ENCODE data around the gene CASKIN1. TPM values are rescaled to one million over a fixed set of nuclear protein-coding genes. Genes with fewer than 3 reads are reported as not detected.
"Not testable (repeated sequence)": the region's sequence is repeated elsewhere in the genome, so short reads cannot be mapped to it uniquely, and the experiment has no call there.

The CASKIN1 gene, protein sequence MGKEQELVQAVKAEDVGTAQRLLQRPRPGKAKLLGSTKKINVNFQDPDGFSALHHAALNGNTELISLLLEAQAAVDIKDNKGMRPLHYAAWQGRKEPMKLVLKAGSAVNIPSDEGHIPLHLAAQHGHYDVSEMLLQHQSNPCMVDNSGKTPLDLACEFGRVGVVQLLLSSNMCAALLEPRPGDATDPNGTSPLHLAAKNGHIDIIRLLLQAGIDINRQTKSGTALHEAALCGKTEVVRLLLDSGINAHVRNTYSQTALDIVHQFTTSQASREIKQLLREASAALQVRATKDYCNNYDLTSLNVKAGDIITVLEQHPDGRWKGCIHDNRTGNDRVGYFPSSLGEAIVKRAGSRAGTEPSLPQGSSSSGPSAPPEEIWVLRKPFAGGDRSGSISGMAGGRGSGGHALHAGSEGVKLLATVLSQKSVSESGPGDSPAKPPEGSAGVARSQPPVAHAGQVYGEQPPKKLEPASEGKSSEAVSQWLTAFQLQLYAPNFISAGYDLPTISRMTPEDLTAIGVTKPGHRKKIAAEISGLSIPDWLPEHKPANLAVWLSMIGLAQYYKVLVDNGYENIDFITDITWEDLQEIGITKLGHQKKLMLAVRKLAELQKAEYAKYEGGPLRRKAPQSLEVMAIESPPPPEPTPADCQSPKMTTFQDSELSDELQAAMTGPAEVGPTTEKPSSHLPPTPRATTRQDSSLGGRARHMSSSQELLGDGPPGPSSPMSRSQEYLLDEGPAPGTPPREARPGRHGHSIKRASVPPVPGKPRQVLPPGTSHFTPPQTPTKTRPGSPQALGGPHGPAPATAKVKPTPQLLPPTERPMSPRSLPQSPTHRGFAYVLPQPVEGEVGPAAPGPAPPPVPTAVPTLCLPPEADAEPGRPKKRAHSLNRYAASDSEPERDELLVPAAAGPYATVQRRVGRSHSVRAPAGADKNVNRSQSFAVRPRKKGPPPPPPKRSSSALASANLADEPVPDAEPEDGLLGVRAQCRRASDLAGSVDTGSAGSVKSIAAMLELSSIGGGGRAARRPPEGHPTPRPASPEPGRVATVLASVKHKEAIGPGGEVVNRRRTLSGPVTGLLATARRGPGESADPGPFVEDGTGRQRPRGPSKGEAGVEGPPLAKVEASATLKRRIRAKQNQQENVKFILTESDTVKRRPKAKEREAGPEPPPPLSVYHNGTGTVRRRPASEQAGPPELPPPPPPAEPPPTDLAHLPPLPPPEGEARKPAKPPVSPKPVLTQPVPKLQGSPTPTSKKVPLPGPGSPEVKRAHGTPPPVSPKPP (N-terminal part only)
- 0.48 and 1.0 TPM in 2 replicates for total RNA-seq

DNA sequence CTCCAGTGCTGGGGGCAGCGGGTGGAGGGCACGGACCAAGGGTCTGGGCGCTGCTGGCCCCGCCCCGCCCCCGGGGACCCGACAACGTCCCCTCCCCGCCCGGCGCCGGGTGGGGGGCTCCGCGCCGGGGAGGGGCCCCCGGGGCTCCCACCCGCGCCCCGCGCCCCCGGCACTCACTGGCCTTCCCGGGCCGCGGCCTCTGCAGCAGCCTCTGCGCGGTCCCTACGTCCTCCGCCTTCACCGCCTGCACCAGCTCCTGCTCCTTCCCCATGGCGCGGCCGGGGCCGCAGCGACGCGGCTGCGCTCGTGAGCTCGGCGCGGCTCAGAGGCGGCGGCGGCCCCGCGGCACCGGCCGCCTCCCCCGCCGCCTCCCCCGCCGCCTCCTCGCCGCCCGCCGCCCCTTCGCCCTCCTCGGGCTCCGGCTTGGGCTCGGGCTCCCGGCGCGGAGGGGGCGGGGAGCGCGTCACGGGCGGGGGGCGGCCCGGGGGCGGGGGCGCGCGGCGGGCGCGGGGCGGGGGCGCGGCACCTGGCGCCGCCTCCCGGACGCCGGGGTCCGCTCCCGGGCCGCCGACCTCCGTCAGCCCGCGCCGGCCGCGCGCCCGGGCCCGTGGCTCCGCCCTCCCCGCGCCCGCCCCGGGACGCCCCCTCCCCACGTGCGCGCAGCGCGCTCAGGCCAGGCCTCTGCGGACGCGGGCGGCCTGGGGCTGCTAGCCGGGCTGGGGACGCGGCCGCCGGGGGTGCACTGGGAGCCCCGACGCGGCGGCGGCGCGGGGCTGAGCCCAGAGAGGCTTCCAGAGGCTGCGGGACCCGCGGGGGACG, at the start of gene CASKIN1:
Gene CASKIN1 (minus strand): TSS at position 444 of the 819 bp plus-strand sequence. CDS start 173 bp downstream, at position 271.
- intact Hi-C loops (cut with micrococcal nuclease), result no loop called here

DNA sequence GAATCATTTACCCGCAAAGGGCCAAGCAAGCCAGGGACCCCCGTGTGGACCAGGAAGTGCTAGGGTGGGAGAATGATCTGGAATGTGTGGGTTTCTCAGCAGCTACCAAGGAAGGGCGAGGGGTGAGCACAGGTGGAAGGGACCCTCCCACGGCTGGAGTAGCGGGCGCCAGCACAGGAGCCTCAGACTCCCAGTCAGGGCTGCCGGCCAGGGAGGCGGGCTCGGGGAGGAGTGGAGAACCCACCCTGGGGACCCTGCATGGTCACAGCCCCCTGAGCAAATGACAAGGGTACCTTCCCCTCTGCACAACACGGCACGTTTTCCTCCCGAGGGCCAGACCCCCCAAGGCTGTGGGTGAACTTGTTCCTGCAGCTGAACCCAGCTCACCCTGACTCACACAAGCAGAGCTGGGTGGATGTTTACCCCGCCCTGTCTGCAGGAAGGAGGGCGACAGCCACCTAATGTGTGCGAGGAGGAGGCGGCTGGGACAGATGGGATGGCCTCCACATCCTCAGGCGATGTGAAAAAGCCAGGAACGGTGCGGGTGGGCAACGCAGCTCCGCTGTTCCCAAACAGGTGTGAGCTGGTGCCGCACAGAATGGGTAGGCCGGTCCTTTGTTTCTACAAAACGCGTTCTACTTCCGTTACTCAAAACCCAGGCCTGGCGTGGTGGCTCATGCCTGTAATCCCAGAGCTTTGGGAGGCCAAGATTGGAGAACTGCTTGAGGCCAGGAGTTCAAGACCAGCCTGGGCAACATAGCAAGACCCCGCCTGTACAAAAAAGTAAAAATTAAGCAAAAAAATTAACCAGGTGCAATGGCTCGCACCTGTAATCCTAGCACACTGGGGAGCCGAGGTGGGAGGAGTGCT, 48.8 kb upstream of the CASKIN1 start:
- H3K27ac Mint-ChIP-seq, result no peak overlapping the region
- no peaks in the 10 kb centered on the region for H3K9me3 Mint-ChIP-seq
- H3K4me1 Mint-ChIP-seq (ENCODE audit: low read depth), result peaks cover 1% of the 10 kb centered on the region
- intact Hi-C loops (cut with micrococcal nuclease), result no loop called here
- peaks cover 11% of the 10 kb centered on the region for H3K36me3 Mint-ChIP-seq (ENCODE audit: low read depth)
- H3K27me3 Mint-ChIP-seq (ENCODE audit: low read depth), result no peaks in the 10 kb centered on the region
- no peak for DNase-seq (ENCODE audit: low spot score)
- no peak overlapping the region for H3K4me3 Mint-ChIP-seq (ENCODE audit: low read depth)

More for the DNA sequence above, at the start of gene CASKIN1:
- H3K27me3 Mint-ChIP-seq (ENCODE audit: low read depth), result peaks cover 41% of the 10 kb centered on the region
- no peaks in the 10 kb centered on the region for H3K9me3 Mint-ChIP-seq
- peak within 1 kb of the TSS; percentile 47 for H3K4me3 Mint-ChIP-seq (ENCODE audit: low read depth)
- H3K27ac Mint-ChIP-seq, result no peak within 1 kb of the TSS
- no peaks in the 10 kb centered on the region for H3K4me1 Mint-ChIP-seq (ENCODE audit: low read depth)
- no peak for DNase-seq (ENCODE audit: low spot score)
- no peaks in the 10 kb centered on the region for H3K36me3 Mint-ChIP-seq (ENCODE audit: low read depth)

DNA sequence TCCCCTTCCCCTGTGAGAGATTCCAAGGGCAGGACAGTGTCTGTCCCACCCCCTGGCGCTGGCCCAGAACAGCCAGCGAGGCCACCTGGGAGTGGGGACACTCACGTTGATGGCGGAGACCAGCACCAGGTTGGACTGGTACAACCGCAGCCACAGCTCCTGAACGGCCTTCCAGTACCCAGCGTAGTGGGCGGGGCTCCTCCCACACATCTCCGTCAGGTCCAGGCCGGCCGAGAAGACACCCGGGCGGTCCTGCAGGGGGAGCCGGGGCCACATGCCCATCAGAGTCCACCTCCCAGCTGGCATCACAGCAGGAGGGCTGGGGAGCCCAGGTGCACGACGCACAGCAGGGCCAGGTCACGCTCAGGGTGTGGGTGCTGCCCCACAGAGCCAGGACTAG, 47.9 kb upstream of the CASKIN1 start:
- Mint-ChIP-seq H3K27me3 (ENCODE audit: low read depth) (no peaks in the 10 kb centered on the region), H3K9me3 (no peaks in the 10 kb centered on the region), H3K4me3 (ENCODE audit: low read depth) (no peak overlapping the region), H3K27ac (no peak overlapping the region), H3K36me3 (ENCODE audit: low read depth) (peaks cover 15% of the 10 kb centered on the region), H3K4me1 (ENCODE audit: low read depth) (no peaks in the 10 kb centered on the region)
- intact Hi-C loops (cut with micrococcal nuclease), result no loop called here
- no peak for DNase-seq (ENCODE audit: low spot score)

DNA sequence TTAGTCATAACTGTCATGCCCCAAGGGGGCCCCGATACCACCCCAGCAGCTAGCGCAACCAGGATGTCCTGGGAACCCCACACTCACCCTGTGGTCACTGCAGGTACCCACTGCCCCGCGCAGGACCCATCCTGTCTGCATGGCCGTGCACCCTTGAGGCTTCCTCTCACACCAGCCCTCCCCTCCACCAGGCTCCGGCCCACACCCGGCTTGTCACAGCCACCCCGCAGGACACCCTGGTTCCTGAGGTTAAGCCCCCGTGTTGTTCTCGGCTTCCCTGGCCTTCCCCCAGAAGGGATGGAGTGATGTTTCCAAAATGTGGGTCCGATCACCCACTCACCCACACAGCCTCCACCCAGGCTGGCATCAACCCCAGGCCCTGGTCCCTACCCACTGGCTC, 47.4 kb upstream of the CASKIN1 start:
- peaks cover 15% of the 10 kb centered on the region for H3K36me3 Mint-ChIP-seq (ENCODE audit: low read depth)
- intact Hi-C loops (cut with micrococcal nuclease), result no loop called here
- DNase-seq (ENCODE audit: low spot score), result no peak
- H3K9me3 Mint-ChIP-seq, result no peaks in the 10 kb centered on the region
- H3K4me3 Mint-ChIP-seq (ENCODE audit: low read depth), result no peak overlapping the region
- H3K27ac Mint-ChIP-seq, result no peak overlapping the region
- no peaks in the 10 kb centered on the region for H3K4me1 Mint-ChIP-seq (ENCODE audit: low read depth)
- H3K27me3 Mint-ChIP-seq (ENCODE audit: low read depth), result no peaks in the 10 kb centered on the region

DNA sequence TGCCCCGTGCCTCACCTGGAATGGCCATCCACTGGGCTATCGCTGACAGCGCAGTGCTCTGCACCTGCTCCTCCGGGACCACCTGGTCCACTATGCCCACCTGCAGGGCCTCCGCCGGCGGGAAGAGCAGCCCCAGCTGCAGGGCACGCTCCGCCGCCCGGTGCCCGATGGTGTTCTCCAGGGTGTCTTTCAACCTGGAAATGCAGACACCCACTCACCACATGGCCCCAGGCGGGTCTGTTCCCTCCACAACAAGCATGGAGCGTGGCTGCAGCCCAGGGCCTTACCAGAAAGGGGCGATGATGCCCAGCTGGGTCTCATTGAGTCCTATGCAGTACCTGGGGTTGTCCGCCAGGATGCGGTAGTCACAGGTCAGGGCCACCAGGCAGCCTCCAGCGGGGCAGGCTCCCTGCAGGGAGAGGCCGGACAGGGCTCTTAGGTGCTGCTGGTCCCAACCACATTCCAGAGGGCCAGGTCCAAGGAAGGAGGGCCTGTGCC, 46.7 kb upstream of the CASKIN1 start:
- no peak for DNase-seq (ENCODE audit: low spot score)
- intact Hi-C loops (cut with micrococcal nuclease), result no loop called here
- Mint-ChIP-seq H3K4me3 (ENCODE audit: low read depth) (no peak overlapping the region), H3K27ac (no peak overlapping the region), H3K36me3 (ENCODE audit: low read depth) (peaks cover 15% of the 10 kb centered on the region), H3K4me1 (ENCODE audit: low read depth) (no peaks in the 10 kb centered on the region), H3K27me3 (ENCODE audit: low read depth) (no peaks in the 10 kb centered on the region), H3K9me3 (no peaks in the 10 kb centered on the region)

DNA sequence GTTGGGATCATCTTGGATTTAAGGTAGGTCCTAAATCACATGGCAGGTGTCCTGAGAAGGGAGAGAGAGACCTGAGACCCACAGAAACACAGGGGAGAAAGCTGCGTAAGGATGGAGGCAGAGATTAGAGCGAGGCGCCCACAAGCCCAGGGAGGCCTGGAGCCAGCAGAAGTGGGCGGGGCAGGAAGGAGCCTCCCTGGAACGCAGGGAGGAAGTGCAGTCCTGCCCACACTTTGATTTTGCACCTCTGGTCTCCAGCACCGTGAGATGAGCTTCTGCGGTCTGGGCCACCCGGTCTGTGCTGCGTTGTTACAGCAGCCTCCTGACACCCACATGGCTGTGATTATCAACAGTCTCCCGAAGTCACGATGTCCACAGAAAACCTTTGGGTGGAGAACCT, 46.2 kb upstream of the CASKIN1 start:
- no peak for DNase-seq (ENCODE audit: low spot score)
- H3K36me3 Mint-ChIP-seq (ENCODE audit: low read depth), result peaks cover 15% of the 10 kb centered on the region
- H3K27me3 Mint-ChIP-seq (ENCODE audit: low read depth), result no peaks in the 10 kb centered on the region
- no peaks in the 10 kb centered on the region for H3K9me3 Mint-ChIP-seq
- H3K27ac Mint-ChIP-seq, result no peak overlapping the region
- H3K4me3 Mint-ChIP-seq (ENCODE audit: low read depth), result no peak overlapping the region
- H3K4me1 Mint-ChIP-seq (ENCODE audit: low read depth), result no peaks in the 10 kb centered on the region
- intact Hi-C loops (cut with micrococcal nuclease), result no loop called here

DNA sequence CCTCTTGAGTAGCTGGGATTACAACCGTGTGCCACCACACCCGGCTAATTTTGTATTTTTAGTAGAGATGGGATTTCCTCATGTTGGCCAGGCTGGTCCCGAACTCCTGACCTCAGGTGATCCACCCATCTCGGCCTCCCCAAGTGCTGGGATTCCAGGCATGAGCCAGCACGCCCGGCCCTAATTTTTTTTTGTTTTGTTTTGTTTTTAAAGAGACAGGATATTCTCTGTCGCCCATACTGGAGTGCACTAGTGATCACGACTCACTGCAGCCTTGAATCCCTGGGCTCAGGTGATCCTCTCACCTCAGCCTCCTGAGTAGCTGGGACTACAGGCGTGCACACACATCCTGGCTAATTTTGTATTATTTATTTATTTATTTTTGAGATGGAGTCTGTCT, 43.9 kb upstream of the CASKIN1 start:
- peaks cover 10% of the 10 kb centered on the region for H3K36me3 Mint-ChIP-seq (ENCODE audit: low read depth)
- H3K27ac Mint-ChIP-seq; H3K4me1 Mint-ChIP-seq (ENCODE audit: low read depth); H3K4me3 Mint-ChIP-seq (ENCODE audit: low read depth); DNase-seq (ENCODE audit: low spot score); H3K27me3 Mint-ChIP-seq (ENCODE audit: low read depth); H3K9me3 Mint-ChIP-seq; intact Hi-C loops (cut with micrococcal nuclease): not testable (repeated sequence)

DNA sequence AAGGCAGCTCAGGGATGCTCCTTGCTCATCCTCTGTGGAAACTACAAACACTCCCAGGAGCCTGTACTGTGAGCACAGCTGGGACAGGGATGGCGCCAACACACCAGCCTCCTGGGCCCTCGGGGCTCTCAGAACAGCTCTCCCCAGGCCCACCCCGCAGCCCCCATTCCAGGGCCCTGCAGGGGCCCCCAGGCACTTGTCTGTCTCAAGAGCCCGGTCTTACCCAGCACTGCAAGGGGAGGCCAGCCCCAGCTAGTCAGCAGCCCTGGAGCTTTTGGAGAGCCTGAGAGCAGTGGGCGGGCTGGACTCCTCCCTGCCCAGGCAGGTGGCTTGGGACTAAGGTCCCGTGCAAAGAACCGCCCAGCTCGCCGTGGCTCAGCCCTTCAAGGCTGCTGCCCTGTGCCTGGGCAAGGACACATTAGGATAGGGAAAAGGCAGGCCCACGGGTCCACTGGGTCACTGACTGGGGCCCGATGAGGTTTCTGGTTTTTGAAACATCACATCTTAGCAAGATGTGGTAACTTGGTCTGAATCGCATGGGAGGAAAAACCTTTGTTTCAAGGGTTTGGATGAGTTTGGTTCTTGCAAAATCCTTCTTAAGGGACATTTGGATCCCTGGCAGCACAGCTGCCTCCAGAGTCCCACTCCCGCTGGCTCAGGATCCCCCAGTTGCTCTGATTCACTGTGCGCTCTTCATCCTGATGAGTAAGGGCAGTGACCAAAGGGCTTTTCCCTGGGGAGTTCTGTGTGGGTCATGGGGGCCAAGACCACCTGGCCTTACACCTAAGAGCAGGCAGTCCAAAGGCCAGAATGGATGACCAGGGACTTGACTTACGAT, 42.7 kb upstream of the CASKIN1 start:
- Mint-ChIP-seq H3K4me1 (ENCODE audit: low read depth) (no peaks in the 10 kb centered on the region), H3K27me3 (ENCODE audit: low read depth) (no peaks in the 10 kb centered on the region), H3K27ac (no peak overlapping the region), H3K36me3 (ENCODE audit: low read depth) (peaks cover 15% of the 10 kb centered on the region), H3K4me3 (ENCODE audit: low read depth) (no peak overlapping the region), H3K9me3 (no peaks in the 10 kb centered on the region)
- DNase-seq (ENCODE audit: low spot score), result no peak
- intact Hi-C loops (cut with micrococcal nuclease), result no loop called here

DNA sequence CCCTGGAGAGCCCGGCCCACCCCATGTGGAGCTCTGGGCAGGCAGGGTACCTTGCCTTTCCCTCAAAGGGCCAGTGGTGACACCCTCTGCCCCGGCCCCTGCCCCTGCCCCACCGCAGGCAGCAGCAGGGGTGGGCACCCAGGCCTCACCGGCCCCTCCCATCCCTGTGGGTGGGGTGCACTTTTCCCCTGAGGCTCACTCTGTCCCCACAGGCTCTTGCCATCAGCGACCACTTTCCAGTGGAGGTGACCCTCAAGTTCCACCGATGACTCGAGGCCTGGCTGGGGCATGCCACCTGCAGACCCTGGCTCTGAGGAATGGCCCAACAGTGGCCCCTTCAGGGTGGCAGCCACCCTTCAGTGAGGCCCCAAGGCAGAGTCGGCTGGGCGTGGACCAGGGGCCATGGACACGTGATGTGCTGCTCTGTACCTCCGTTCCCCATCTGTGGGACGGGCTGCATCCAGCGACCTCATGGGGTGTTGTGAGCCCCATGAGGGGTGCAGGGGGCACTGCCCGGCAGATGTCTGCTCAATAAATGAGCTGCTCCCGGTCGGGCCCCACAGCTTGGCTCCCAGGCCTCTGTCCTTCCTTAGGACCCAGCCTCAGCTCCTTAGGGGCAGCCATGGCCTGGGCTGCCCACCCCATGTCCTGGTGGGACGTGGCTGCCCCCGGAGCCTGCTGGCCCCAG, 41.9 kb upstream of the CASKIN1 start:
- Mint-ChIP-seq H3K4me3 (ENCODE audit: low read depth) (no peak overlapping the region), H3K4me1 (ENCODE audit: low read depth) (no peaks in the 10 kb centered on the region), H3K27ac (no peak overlapping the region), H3K9me3 (no peaks in the 10 kb centered on the region), H3K27me3 (ENCODE audit: low read depth) (no peaks in the 10 kb centered on the region), H3K36me3 (ENCODE audit: low read depth) (peaks cover 15% of the 10 kb centered on the region)
- intact Hi-C loops (cut with micrococcal nuclease), result no loop called here
- no peak for DNase-seq (ENCODE audit: low spot score)

DNA sequence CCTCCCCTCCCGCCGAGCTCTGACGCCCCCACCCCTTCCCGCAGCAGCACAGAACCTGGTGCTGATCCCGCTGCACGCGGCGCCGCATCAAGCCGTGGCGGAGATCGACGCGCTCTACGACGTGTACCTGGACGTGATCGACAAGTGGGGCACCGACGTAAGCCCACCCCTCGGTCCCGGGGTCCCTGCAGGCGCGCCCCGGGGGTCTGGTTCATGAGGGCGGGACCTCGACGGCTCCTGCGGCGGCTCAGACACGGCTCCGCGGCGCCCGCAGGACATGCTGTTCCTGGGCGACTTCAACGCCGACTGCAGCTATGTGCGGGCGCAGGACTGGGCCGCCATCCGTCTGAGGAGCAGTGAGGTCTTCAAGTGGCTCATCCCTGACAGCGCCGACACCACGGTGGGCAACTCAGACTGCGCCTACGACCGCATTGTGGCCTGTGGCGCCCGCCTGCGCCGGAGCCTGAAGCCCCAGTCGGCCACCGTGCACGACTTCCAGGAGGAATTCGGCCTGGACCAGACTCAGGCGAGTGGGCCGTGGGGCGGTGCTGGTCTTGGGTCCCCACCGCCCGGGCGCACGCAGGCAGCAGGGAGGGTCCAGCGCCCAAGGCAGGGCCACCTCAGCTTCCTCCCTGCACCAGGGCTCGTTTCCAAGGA, 41.2 kb upstream of the CASKIN1 start:
- intact Hi-C loops (cut with micrococcal nuclease), result no loop called here
- no peak for DNase-seq (ENCODE audit: low spot score)
- no peak overlapping the region for H3K27ac Mint-ChIP-seq
- peaks cover 15% of the 10 kb centered on the region for H3K36me3 Mint-ChIP-seq (ENCODE audit: low read depth)
- no peaks in the 10 kb centered on the region for H3K9me3 Mint-ChIP-seq
- no peak overlapping the region for H3K4me3 Mint-ChIP-seq (ENCODE audit: low read depth)
- no peaks in the 10 kb centered on the region for H3K4me1 Mint-ChIP-seq (ENCODE audit: low read depth)
- no peaks in the 10 kb centered on the region for H3K27me3 Mint-ChIP-seq (ENCODE audit: low read depth)

All from activated T-helper 2 cell treated with anti-CD3 and anti-CD28 coated beads, Interferon-gamma antibody, Interleukin-2, Interleukin-4, amounts not matched to agents 10 μg/mL and 5 μg/mL and 100 μg/mL, durations not matched to agents 14 hours and 24 hours and 36 hours (primary cell).